ENCODE data around the gene SPOPL.

DNA sequence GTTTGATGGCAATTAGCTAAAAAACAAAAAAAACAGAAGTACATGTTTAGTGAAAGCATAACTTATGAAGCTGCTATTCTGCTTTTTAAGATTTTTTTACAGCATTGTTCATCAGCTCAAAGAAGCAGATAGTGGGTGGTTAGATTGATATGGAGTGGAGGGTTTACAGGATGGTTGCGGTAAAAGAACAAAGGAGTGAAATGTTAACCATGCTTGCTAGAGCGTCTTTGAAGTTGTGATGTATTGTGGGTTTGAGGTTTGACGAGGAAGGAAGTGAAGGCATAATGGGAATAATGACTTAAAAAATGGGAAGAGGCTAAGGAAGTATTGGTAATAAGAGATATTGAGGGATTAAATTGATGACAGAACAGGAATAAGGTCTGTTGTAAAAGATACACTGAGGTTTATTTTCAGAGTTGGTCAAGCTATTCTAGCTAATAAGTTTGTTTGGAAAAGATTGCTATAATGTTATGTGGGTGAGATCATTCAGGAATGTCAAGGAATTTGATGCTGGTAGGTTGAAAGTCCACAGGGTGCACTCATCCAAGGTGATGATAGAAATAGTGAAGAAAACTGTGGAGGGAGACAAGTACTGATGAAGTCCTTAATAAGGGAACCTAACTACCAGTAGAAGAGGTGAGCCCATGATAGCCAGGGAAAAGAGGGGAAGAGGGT, 14.6 kb downstream of the SPOPL start:
- TF ChIP-seq, protein P1, sequence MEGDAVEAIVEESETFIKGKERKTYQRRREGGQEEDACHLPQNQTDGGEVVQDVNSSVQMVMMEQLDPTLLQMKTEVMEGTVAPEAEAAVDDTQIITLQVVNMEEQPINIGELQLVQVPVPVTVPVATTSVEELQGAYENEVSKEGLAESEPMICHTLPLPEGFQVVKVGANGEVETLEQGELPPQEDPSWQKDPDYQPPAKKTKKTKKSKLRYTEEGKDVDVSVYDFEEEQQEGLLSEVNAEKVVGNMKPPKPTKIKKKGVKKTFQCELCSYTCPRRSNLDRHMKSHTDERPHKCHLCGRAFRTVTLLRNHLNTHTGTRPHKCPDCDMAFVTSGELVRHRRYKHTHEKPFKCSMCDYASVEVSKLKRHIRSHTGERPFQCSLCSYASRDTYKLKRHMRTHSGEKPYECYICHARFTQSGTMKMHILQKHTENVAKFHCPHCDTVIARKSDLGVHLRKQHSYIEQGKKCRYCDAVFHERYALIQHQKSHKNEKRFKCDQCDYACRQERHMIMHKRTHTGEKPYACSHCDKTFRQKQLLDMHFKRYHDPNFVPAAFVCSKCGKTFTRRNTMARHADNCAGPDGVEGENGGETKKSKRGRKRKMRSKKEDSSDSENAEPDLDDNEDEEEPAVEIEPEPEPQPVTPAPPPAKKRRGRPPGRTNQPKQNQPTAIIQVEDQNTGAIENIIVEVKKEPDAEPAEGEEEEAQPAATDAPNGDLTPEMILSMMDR (IDR thresholded peaks at IDR 0.05): no peak
- TF ChIP-seq POLR2A (IDR thresholded peaks at IDR 0.05): no peak
